GM12865 (cell line): Measurements from ENCODE around the gene FADS1.

Experiments
- DNase-seq: peaks from one replicate; pipeline ENCODE4 v3.0.0; 2010; ENCODE audit warnings: low read depth
- H3K4me3 ChIP-seq: 2 replicates; pipeline ENCODE4 v1.5.1; 2011; ENCODE audit warnings: mild to moderate bottlenecking, low read depth, low read length, control low read depth
- CTCF ChIP-seq: IDR thresholded peaks from 2 replicates; pipeline ENCODE4 v1.5.1; 2011; ENCODE audit warnings: low read length, control low read depth, low read depth, inconsistent platforms; ENCODE audit not compliant: insufficient read depth; ENCODE audit errors: missing control alignments

The FADS1 gene

DNA sequence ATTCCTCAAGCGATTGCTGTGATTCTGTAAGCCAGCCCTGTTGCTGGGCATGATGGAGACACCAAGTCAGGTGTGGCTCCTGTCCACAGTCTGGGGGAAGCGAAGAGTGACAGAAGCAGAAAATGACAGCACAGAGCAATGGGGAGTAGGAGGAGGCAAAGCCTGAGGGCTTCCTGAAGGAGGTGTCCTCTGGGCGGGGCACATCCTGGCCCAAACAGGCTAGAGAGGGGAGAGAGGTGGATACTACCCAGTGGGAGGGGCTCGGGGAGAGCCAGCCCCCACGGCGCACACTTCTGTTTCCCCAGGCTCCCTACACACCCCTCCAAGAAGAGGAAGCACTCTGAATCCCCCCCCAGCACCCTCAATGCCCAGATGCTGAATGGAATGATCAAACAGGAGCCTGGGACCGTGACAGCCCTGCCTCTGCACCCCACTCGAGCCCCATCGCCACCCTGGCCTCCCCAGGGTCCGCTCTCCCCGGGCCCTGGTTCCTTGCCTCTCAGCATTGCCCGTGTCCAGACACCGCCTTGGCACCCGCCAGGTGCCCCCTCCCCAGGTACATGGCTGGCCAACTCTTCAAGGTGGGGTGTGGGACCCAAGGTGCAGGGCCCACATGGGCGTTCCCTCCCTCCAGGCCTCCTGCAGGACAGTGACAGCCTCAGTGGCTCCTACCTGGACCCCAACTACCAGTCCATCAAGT is 45.5 kb downstream of the FADS1 start:
- H3K4me3 ChIP-seq, result no peak overlapping the region
- no peak for DNase-seq
- no peak for TF ChIP-seq CTCF

DNA sequence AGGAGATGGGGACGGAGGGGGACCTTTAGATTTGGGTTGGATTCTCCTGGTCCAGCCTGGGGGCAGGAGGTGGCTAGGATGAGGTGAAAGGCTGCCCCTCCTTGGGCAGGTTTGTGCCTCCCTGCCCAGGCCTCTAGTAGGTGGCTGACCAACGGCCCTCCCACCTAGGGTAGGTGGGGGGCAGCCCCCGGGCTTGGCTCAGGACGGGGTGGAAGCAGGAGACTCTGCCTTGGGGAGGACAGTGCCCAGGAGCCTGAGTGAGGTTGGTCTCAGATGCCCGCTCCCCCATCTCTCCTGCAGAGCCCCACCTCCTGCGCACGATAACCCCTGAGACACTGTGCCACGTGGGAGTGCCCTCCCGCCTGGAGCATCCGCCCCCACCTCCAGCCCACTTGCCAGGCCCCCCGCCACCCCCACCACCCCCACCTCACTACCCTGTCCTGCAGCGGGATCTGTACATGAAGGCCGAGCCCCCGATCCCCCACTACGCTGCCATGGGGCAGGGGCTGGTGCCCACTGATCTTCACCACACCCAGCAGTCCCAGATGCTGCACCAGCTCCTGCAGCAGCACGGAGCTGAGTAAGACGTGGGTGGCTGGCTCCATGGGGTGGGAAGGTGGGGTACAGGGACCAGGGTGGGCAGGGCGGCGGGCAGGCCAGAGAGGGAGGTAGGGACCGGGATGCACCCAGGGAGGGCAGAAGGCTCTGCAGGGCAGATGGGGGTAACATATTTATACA is 46.7 kb downstream of the FADS1 start:
- no peak overlapping the region for H3K4me3 ChIP-seq
- DNase-seq, result no peak
- TF ChIP-seq CTCF, result no peak

DNA sequence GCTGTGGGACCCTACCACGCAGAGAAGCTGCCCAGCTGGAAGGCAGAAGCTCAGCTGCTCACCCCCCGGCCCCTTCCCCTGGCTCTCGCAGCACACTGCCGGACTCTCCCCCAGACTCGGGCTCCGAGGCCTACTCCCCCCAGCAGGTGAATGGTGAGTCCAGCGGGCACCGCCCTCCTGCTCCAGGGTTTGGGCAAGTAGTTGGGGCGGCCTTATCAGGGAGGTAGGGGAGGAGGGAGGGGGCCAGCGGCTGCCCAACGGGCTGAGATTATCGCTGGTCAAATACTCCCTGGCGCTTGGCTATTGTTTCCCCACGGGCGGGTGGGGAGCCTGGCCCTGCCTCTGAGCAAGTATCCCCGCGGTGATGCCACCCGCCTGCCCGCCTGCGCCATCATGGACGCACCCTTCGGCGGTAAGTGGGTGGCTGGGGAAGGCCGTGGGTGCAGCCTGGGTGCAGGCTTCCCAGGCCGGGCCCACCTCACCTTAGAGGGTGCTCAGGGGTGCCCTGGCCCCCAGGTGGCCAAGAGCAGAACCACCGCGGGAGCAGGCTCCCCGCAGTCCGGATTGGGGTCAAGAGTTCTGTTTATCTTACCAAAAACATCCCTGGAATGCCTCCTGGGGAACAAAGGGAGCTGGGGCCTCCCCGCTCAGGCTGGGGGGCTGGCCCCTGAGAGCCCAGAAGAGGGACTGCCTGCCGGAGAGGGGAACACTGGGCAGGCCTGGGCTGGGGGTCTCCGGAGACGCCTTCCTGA is 47.5 kb downstream of the FADS1 start:
- no peak for DNase-seq
- peak; percentile 17 for TF ChIP-seq CTCF
- H3K4me3 ChIP-seq, result no peak overlapping the region

- H3K4me3 ChIP-seq, result no peak overlapping the region
- no peak for TF ChIP-seq CTCF
These were observed 48.3 kb downstream of the FADS1 start for GRCh38 chr11:61768376-61769076.

GRCh38 chr11:61766353-61766841 is 50.4 kb downstream of the FADS1 start:
- no peak overlapping the region for H3K4me3 ChIP-seq
- no peak for DNase-seq
- TF ChIP-seq CTCF, result no peak

More at GRCh38 chr11:61768376-61769076, 48.3 kb downstream of the FADS1 start:
- no peak for DNase-seq

DNA sequence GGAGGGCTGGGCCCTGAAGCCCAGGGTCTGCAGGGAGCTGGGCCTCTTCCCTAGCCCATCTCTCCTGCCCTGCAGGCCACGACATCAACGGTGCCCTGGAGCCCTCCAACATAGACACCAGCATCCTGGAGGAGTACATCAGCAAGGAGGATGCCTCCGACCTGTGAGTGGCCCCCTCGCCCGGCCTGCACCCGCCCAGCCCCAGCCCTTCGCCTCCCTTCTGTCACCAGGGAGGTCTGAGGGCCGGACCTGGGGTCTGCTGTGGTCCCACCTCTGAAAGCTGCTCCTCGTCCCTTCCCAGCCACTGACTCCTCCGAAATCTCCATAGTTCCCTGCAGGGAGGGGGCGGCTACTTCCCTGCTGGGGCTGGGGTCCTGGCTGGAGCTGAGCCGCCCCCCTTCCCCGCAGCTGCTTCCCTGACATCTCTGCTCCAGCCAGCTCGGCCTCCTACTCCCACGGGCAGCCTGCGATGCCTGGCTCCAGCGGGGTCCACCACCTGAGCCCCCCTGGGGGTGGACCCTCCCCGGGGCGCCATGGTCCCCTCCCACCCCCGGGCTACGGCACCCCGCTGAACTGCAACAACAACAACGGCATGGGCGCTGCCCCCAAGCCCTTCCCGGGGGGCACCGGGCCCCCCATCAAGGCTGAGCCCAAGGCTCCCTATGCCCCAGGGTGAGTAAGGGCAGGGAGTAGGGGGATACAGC is 51.1 kb downstream of the FADS1 start:
- H3K4me3 ChIP-seq, result no peak overlapping the region
- no peak for TF ChIP-seq CTCF
- DNase-seq, result no peak
